HCT116 (cell line): ENCODE data around the gene MDFI. TPM values are rescaled to one million over a fixed set of nuclear protein-coding genes. Genes with fewer than 3 reads are reported as not detected.

ENCODE experiments used
- ATAC-seq: fragments of 200-7000 bp; cut with Tn5 transposase; 2 replicates; pipeline ENCODE4 v1.9.1; 2020; ENCODE audit warnings: mild to moderate bottlenecking, moderate library complexity
- BruUV-seq: library from RNA; stranded (reverse); fragments of 400-500 nt; replicated peaks from 2 replicates; lab custom pipeline; 2021; lab: Mats Ljungman, UMichigan
- CTCF ChIA-PET: fragments of 300-600 bp; sonication (Branson Sonifier 250); formaldehyde crosslinking; loops from one replicate; lab custom pipeline; 2021; ENCODE audit warnings: antibody characterized with exemption; lab: Charles Lee
- POLR2A ChIA-PET: fragments of 300-600, 350-600 bp; sonication (Branson Sonifier 250); formaldehyde crosslinking; loops from one replicate; lab custom pipeline; 2021; ENCODE audit warnings: antibody characterized with exemption; lab: Charles Lee
- RAD21 ChIA-PET, 2 experiments: fragments of 300-600 bp; sonication (Branson Sonifier 250); formaldehyde crosslinking; loops; one replicate each; lab custom pipeline; 2023; ENCODE audit warnings: low total read pairs in 2 of 2; ENCODE audit not compliant: uncharacterized antibody in 2 of 2, unreplicated experiment in 2 of 2, low non-redundant PET in 1 of 2; lab: Charles Lee
- DNase-seq: peaks from one replicate; pipeline ENCODE4 v3.0.0-alpha.2; 2010; ENCODE audit warnings: low read depth, low spot score
- H2AFZ ChIP-seq: fragments of 200-600 bp; shearing (Covaris generic), sonication (generic); 2 replicates; pipeline ENCODE4 v1.6.1; 2017; ENCODE audit warnings: low read depth, mixed run types, mixed read lengths, antibody characterized with exemption, low read length; ENCODE audit not compliant: poor library complexity, severe bottlenecking
- H3K27ac ChIP-seq: 2 replicates; pipeline ENCODE4 v1.5.1; 2012; ENCODE audit warnings: low read depth, low read length
- H3K27me3 ChIP-seq: fragments of 200-600 bp; sonication (generic); 2 replicates; pipeline ENCODE4 v1.6.1; 2016; ENCODE audit warnings: mixed run types, low read length, mixed read lengths; ENCODE audit not compliant: insufficient read depth
- H3K36me3 ChIP-seq, 2 experiments: fragments of 200-500 bp in 1 of 2; fragments of 200-600 bp in 1 of 2; sonication (Bioruptor generic) in 1 of 2; sonication (generic) in 1 of 2; 2 replicates each; pipeline versions ENCODE4 v1.5.1 to v1.6.1; 2014 to 2016; ENCODE audit warnings: low read length in 2 of 2, inconsistent platforms in 1 of 2, mixed read lengths in 1 of 2, mixed run types in 1 of 2; ENCODE audit not compliant: insufficient read depth in 2 of 2, control insufficient read depth in 1 of 2
- H3K4me1 ChIP-seq, 2 experiments: fragments of 200-600 bp in 1 of 2; sonication (generic) in 1 of 2; 2 replicates each; pipeline versions ENCODE4 v1.5.1 to v1.6.1; 2012 to 2017; ENCODE audit warnings: low read length in 2 of 2, inconsistent platforms in 1 of 2, mild to moderate bottlenecking in 1 of 2, mixed read lengths in 1 of 2, mixed run types in 1 of 2, moderate library complexity in 1 of 2; ENCODE audit not compliant: insufficient read depth in 2 of 2, control insufficient read depth in 1 of 2
- H3K4me2 ChIP-seq: fragments of 200-600 bp; sonication (generic); 2 replicates; pipeline ENCODE4 v1.6.1; 2017; ENCODE audit warnings: mixed run types, low read length, mixed read lengths
- H3K4me3 ChIP-seq, 2 experiments: fragments of 200-600 bp in 1 of 2; sonication (generic) in 1 of 2; replicated peaks in 1 of 2; 2 replicates each; pipeline ENCODE4 v1.5.1; 2011 to 2016; ENCODE audit warnings: low read length in 2 of 2, control low read depth in 1 of 2, low read depth in 1 of 2, mild to moderate bottlenecking in 1 of 2, mixed read lengths in 1 of 2, mixed run types in 1 of 2
- H3K79me2 ChIP-seq: fragments of 200-600 bp; sonication (generic); 2 replicates; pipeline ENCODE4 v1.6.1; 2017; ENCODE audit warnings: mild to moderate bottlenecking, mixed run types, low read length, moderate library complexity, mixed read lengths; ENCODE audit not compliant: insufficient read depth
- H3K9ac ChIP-seq: fragments of 200-600 bp; sonication (generic); 2 replicates; pipeline ENCODE4 v1.6.1; 2016; ENCODE audit warnings: low read length, mixed read lengths
- H3K9me2 ChIP-seq: fragments of 200-600 bp; sonication (generic), shearing (Covaris generic); 2 replicates; pipeline ENCODE4 v1.6.1; 2017; ENCODE audit warnings: mixed run types, mild to moderate bottlenecking, moderate library complexity; ENCODE audit not compliant: insufficient read depth
- H3K9me3 ChIP-seq, 2 experiments: fragments of 200-500 bp in 1 of 2; fragments of 200-600 bp in 1 of 2; sonication (Bioruptor generic) in 1 of 2; sonication (generic) in 1 of 2; 2 replicates each; pipeline ENCODE4 v1.6.1; 2014 to 2017; ENCODE audit warnings: low read length in 2 of 2, mixed read lengths in 2 of 2, inconsistent platforms in 1 of 2, low read depth in 1 of 2, mild to moderate bottlenecking in 1 of 2, mixed run types in 1 of 2, moderate library complexity in 1 of 2; ENCODE audit not compliant: control insufficient read depth in 1 of 2, insufficient read depth in 1 of 2
- H4K20me1 ChIP-seq: fragments of 200-600 bp; sonication (generic), shearing (Covaris generic); 2 replicates; pipeline ENCODE4 v1.6.1; 2017; ENCODE audit warnings: mixed run types, mild to moderate bottlenecking, moderate library complexity; ENCODE audit not compliant: insufficient read depth
- CBX3 ChIP-seq: IDR thresholded peaks from 2 replicates; pipeline ENCODE4 v1.6.1; 2012; ENCODE audit warnings: low read depth
- CTCF ChIP-seq, 3 experiments: fragments of 200-600 bp in 1 of 3; sonication (generic) in 1 of 3; IDR thresholded peaks in 2 of 3; conservative IDR thresholded peaks in 1 of 3; 2 replicates each; pipeline ENCODE4 v1.5.1; 2012 to 2017; ENCODE audit warnings: low read depth in 2 of 3, low read length in 2 of 3, antibody characterized with exemption in 1 of 3, borderline replicate concordance in 1 of 3, control low read depth in 1 of 3, mild to moderate bottlenecking in 1 of 3, mixed read lengths in 1 of 3, mixed run types in 1 of 3, moderate library complexity in 1 of 3; ENCODE audit not compliant: insufficient read depth in 1 of 3
- EGR1 ChIP-seq: IDR thresholded peaks from 2 replicates; pipeline ENCODE4 v1.6.1; 2012; ENCODE audit warnings: low read depth
- ELF1 ChIP-seq: IDR thresholded peaks from 2 replicates; pipeline ENCODE4 v1.6.1; 2012; ENCODE audit warnings: low read depth, borderline replicate concordance
- EZH2 ChIP-seq: fragments of 200-600 bp; sonication (generic); IDR thresholded peaks from 2 replicates; pipeline ENCODE4 v1.6.1; 2017; ENCODE audit warnings: antibody characterized with exemption, mixed run types
- EZH2phosphoT487 ChIP-seq: fragments of 200-600 bp; IDR thresholded peaks from 2 replicates; pipeline ENCODE4 v1.6.1; 2018; ENCODE audit warnings: antibody characterized with exemption, borderline replicate concordance
- JUND ChIP-seq: IDR thresholded peaks from 2 replicates; pipeline ENCODE4 v1.6.1; 2012
- POLR2A ChIP-seq: IDR thresholded peaks from 2 replicates; pipeline ENCODE4 v1.7.0; 2011; ENCODE audit warnings: borderline replicate concordance; ENCODE audit not compliant: insufficient read depth, insufficient read length; ENCODE audit errors: extremely low read depth
- POLR2AphosphoS5 ChIP-seq: IDR thresholded peaks from 2 replicates; pipeline ENCODE4 v1.6.1; 2011; ENCODE audit warnings: mild to moderate bottlenecking, low read depth, low read length, moderate library complexity
- RAD21 ChIP-seq: IDR thresholded peaks from 2 replicates; pipeline ENCODE4 v1.6.1; 2012; ENCODE audit warnings: low read depth, mild to moderate bottlenecking
- REST ChIP-seq: IDR thresholded peaks from 2 replicates; pipeline ENCODE4 v1.6.1; 2012; ENCODE audit warnings: low read depth
- SP1 ChIP-seq: IDR thresholded peaks from 2 replicates; pipeline ENCODE4 v1.6.1; 2012; ENCODE audit warnings: low read depth
- SRF ChIP-seq: IDR thresholded peaks from 2 replicates; pipeline ENCODE4 v1.6.1; 2012; ENCODE audit warnings: low read depth
- TCF7L2 ChIP-seq: IDR thresholded peaks from 2 replicates; pipeline ENCODE4 v1.7.0; 2011; ENCODE audit warnings: borderline replicate concordance, inconsistent platforms; ENCODE audit not compliant: insufficient read depth, insufficient read length; ENCODE audit errors: extremely low read depth
- YY1 ChIP-seq: IDR thresholded peaks from 2 replicates; pipeline ENCODE4 v1.6.1; 2011; ENCODE audit warnings: low read length, low read depth, moderate library complexity, mild to moderate bottlenecking; ENCODE audit not compliant: insufficient replicate concordance; ENCODE audit errors: extremely low read depth
- ZFX ChIP-seq: fragments of 450-650 bp; IDR thresholded peaks from 2 replicates; pipeline ENCODE4 v1.6.1; 2017
- ZNF274 ChIP-seq: fragments of 200-500 bp; sonication (Bioruptor generic); IDR thresholded peaks from 2 replicates; pipeline ENCODE4 v1.6.1; 2014; ENCODE audit warnings: mild to moderate bottlenecking, low read depth, low read length, inconsistent platforms
- intact Hi-C: fragments of 100-400 bp; cut with micrococcal nuclease; formaldehyde crosslinking; loops from 2 replicates; pipeline ENCODE4 v1.10.0; 2022
- total RNA-seq: library from RNA; stranded (reverse); gene quantifications from one replicate; pipeline ENCODE4 v1.2.1, GENCODE V29; 2021; ENCODE audit not compliant: unreplicated experiment
- TF ChIP-seq, protein P1 (sequence below): IDR thresholded peaks from 2 replicates; pipeline ENCODE4 v1.6.1; 2012
- TF ChIP-seq, protein P2 (sequence below): IDR thresholded peaks from 2 replicates; pipeline ENCODE4 v1.6.1; 2012

The MDFI gene
- total RNA-seq, 1 experiment from 2014 or later = 35.5 TPM

- TF ChIP-seq, protein P1, sequence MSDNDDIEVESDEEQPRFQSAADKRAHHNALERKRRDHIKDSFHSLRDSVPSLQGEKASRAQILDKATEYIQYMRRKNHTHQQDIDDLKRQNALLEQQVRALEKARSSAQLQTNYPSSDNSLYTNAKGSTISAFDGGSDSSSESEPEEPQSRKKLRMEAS = no peak
- no peak for TF ChIP-seq JUND
Observed at GRCh38 chr6:41696788-41697187, 58.5 kb downstream of the MDFI start (continued).

DNA sequence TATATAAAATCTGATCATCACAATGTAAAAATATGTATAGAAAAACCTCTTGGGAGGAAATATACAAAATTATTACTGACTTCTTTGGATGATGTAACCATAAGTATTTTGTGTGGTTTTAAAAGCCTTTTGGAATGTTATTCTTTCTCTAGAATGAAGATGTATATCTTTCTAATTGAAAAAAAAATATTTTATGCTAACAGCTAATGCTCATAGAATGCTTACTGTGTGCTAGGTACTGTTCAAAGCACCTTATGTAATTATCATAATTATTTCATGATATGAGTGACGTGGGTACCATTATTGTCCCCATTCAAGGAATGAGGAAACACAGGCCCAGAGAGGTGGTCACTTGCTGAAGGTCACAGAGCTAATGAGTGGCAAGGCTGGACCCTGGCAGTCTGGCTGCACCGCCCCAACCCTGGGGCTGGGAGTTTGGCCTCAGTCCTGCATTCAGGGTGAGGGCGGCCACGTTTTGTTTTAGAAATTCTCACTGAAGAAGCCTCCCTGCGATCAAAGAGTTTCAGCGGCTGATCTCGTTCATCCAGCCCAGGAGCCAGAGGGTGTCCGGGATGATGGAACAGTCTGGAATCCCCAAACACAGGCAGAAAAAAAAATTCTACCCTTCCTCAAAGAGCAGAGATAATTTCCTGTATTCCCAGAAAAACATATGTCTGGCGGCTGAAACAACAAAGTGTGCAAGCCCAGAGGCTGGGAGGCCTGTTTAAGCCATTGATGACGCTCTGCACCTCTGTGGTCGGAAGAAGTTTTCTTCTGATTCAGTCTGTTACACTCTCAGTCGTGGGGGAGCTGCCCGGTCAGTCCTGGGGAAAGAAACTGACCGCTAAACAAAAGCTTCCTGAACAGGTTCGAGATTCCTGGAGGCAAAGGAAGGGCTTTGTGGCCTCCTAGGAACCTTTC, 59.9 kb downstream of the MDFI start:
- Histone ChIP-seq H3K4me3 (no peak overlapping the region), H3K4me2 (no peak overlapping the region), H3K9ac (no peak overlapping the region), H3K36me3 (no peaks in the 10 kb centered on the region), H3K27ac (no peak overlapping the region), H3K9me3 (no peaks in the 10 kb centered on the region), H3K79me2 (no peaks in the 10 kb centered on the region), H3K27me3 (no peaks in the 10 kb centered on the region), H4K20me1 (no peaks in the 10 kb centered on the region), H3K4me1 (peaks cover 5 to 6% of the 10 kb centered on the region in 2 experiments; a peak in 2 of 4 replicates), H2AFZ (no peak overlapping the region), H3K9me2 (no peaks in the 10 kb centered on the region)
- TF ChIP-seq CTCF (IDR thresholded peaks at IDR 0.05 in 2 of 3, conservative IDR thresholded peaks at IDR 0.05 in 1 of 3; ENCODE audit: borderline replicate concordance in 1 of 3, insufficient read depth in 1 of 3, low read depth in 2 of 3, low read length in 2 of 3) (no peak), ZNF274 (no peak), EZH2 (no peak), CBX3 (no peak), EGR1 (no peak), ZFX (no peak), POLR2A (no peak), TCF7L2 (no peak), ELF1 (no peak), YY1 (no peak), SRF (no peak), EZH2phosphoT487 (no peak), JUND (no peak), RAD21 (no peak), SP1 (no peak), REST (no peak), POLR2AphosphoS5 (no peak)
- TF ChIP-seq, protein P2, sequence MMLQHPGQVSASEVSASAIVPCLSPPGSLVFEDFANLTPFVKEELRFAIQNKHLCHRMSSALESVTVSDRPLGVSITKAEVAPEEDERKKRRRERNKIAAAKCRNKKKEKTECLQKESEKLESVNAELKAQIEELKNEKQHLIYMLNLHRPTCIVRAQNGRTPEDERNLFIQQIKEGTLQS = no peak
- RAD21 ChIA-PET = no interaction called here
- CTCF ChIA-PET = no interaction called here
- intact Hi-C loops = no loop called here
- BruUV-seq = no TSS peak
- POLR2A ChIA-PET = no interaction called here
- DNase-seq = no peak
- ATAC-seq = no peak
